D341Med (cell line): ENCODE data around the gene CD44.
"Not testable (repeated sequence)": the region's sequence is repeated elsewhere in the genome, so short reads cannot be mapped to it uniquely, and the experiment has no call there.

Experiments
- DNase-seq: peaks from one replicate; pipeline ENCODE4 v3.0.0; 2012; ENCODE audit warnings: low spot score

The CD44 gene

GRCh38 chr11:35138943-35139721, at the start of gene CD44:
TSS of gene CD44 (plus strand) at chr11:35139171. CDS start at chr11:35139304, 133 bp downstream.
- peak; percentile 55 for DNase-seq

DNA sequence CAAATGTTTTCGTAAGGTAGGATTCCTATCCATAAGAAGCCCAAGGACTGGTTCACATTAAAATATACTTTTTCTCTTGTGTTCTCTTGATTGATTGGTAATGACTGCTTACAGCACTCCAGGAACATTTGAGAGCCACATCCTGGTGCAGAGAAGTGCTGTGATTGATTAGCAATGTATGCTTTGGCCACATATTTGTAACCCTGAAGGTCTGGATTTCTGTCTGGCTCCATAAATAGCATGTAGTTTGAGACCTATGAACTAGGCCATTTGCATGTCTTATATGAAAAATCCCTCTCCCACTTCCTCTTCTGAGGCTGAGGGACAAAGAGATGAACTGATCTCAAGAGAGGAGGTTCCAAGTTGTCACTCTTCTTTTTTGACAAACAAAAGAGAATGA, 49.3 kb upstream of the CD44 start:
- no peak for DNase-seq

DNA sequence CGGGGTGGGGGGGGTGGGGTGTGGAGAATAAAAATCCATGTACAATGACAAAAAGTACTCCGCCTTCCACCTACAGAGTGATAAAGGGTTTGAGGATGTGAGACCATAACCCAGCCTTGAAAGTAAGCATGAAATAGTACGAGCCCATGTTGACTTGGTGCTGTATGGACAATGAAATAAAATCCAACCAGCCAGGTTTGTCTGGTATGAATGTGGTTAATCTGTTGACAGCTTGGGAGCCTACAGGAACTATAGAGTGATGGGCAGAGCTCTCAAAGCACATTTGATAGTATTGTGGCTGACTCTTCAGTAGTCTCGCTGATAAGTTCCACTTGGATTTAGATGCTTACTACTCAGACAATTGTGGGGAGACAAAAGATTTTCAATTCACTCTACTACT, 48.8 kb upstream of the CD44 start:
- no peak for DNase-seq

GRCh38 chr11:35090991-35091390, 48.0 kb upstream of the CD44 start:
- not testable (repeated sequence) for DNase-seq

DNA sequence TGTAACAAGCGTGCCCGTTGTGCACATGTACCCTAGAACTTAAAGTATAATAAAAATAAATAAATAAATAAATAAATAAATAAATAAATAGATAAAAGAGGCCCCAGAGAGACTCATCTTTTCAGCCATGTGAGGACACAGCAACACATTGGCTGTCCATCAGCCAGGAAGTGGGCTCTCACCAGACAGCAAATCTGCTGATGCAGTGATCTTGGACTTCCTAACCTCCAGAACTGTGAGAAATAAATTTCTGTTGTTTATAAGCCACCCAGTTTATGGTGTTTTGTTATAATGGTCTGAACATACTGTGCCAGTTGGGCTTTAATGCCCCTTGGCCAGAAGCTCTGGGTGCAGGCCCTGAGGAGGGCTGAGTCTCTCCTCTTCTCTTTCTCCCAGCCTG, 42.2 kb upstream of the CD44 start:
- no peak for DNase-seq

- DNase-seq = no peak
Measured at GRCh38 chr11:35097814-35098455, 41.0 kb upstream of the CD44 start.

DNA sequence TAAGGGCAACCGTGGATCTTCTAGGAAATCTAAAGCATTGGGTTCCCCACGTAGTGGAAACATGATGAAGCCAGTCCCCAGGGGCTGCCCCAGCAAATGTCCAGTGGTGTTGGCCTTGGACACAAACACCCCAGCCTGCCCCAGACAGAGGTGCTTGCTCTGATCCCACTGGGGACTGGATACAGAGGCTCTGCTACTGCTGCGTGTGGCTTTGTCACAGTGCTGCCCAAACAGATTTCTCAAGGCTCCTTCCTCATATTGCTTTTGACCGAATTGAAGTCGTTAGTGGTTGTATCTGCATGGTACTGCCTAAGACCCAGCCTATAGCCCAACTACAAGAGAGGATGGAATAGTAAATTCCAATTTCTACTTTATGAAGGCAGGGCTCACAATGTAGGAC, 40.1 kb upstream of the CD44 start:
- no peak for DNase-seq

DNA sequence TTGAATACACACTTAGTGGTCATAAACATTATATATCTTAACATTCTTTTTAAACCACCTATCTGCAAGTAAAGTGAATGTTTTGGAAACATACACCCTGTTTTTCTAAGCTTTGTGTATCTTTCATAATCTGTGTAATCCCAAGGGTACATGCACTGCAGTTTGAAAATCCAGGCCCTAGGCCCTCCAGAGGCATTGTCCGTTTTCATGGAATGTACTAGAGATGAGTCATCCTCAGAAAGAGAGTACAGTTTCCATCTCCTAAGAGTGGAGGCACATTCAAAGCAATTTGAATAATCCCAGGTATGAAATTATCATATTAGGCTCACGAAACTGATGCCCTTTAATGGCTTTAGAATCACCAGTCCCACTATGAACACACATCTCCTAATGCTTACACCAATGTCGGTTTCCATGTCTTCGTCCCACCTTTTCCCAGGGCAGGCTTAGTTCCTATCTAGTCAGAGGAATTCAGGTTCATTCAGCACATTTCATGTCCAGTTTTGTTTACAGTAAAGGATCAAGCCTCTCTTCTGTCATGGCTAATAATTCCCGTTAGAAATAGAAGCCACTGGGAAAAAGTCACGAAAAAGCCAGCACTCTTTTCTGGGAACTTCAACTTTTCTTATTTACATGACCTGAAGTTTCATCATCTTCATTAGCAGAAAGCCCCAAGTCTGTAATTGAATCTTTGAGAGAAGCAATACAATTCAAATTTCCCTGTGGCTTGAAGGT, 39.5 kb upstream of the CD44 start:
- no peak for DNase-seq

- DNase-seq = no peak
Measured at GRCh38 chr11:35100013-35100383, 39.0 kb upstream of the CD44 start.

GRCh38 chr11:35101223-35101622, 37.7 kb upstream of the CD44 start:
- DNase-seq = no peak

GRCh38 chr11:35102267-35102666, 36.7 kb upstream of the CD44 start:
- no peak for DNase-seq

- DNase-seq = no peak
Measured at GRCh38 chr11:35103366-35104208, 35.4 kb upstream of the CD44 start.

DNA sequence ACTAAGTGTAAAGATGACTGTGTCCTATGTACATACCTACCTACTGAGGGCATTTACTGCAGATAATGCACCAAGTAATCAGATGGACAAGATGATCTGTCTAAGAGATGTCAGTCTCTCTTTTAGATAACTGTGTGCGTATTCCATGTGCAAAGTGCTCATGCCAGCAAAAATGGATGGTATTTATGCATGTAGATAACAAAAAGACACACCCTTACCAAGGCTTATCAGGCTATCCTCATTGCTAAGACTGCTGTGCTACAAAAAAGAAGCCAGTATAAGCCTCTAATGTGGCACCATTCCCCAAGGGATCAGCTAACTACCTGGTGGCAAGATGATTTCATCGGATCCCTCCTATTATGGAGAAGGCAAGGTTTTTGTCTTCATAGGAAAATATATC, 34.3 kb upstream of the CD44 start:
- DNase-seq = no peak

GRCh38 chr11:35105319-35106079, 33.5 kb upstream of the CD44 start:
- no peak for DNase-seq

DNA sequence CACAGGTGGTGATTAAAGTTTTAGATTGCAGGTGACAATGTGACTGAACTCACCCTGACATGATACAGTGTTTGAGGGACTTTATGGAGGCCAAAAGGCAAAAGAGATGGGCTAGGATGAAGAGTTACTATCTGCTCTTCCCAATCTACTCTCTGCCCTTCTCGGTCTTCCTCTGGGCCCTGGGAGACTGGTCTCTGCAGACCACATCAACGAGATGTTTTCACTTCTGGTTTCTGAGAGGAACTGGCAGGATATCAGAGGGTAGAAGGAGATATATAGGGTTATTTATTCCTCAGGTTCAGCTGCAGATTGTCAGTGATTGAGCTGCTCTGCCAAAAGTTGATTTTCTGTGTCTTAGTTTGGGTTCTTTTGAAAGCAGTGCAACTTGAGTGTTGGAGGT, 32.4 kb upstream of the CD44 start:
- DNase-seq = no peak

- DNase-seq = no peak
Measured at GRCh38 chr11:35107861-35108260, 31.1 kb upstream of the CD44 start.

DNA sequence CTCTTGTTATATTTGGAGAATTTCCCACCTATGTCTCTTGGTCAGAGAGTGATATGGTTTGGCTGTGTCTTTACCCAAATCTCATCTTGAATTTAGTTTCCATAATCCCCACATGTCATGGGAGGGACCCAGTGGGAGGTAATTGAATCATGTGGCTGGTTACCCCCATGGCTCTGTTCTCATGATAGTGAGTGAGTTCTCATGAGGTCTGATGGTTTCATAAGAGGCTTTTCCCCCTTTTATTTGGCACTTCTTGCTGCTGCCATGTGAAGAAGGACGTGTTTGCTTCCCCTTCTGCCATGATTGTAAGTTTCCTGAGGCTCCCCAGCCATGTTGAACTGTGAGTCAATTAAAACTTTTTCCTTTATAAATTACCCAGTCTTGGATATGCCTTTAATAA, 30.6 kb upstream of the CD44 start:
- not testable (repeated sequence) for DNase-seq

GRCh38 chr11:35109041-35109440, 29.9 kb upstream of the CD44 start:
- DNase-seq = no peak

GRCh38 chr11:35109827-35110226, 29.1 kb upstream of the CD44 start:
- DNase-seq = no peak

DNA sequence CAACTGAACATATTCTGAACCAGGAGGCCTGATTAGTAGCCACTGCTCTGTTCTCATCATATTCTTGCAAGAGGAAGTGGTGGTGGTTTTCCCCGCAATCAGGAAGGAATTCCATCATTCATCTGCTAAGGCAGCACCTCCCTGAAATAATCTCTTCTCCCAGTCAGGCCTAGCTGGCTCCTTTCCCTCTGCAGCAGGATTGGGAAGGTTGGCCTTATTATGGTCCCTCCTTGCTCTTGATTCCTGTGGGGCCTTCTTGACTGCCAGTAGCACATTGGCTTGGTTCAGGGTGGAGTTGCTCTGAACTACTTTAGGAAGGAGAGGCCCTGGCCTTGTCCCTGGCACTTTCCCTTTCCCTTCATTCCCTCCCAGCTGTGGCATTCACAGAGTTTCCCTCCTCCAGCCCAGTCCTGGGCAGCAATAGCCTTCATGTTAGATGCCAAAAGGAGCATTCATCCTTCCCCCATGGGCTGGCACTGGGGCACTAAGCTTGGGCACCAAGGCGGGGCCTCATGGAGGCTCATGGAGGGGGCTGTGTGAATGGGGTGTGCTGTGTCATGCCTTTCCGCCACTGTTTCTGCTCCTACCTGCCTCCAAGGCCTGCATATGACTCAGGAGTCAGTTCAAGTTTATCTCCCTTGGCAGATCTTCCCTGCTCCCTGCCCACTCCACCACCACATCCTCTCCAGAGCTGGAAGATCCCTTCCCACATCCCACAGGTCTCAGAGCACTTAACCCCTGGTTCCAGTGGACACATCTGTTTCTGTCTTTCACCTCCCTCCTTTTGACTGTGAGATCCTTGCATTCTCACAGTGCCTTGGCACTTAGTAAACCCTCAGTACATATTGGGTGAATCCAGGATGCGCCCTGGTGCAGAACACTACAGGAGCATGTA, 27.6 kb upstream of the CD44 start:
- DNase-seq = no peak
